ENCODE results near the gene STUB1.

Gene STUB1

DNA sequence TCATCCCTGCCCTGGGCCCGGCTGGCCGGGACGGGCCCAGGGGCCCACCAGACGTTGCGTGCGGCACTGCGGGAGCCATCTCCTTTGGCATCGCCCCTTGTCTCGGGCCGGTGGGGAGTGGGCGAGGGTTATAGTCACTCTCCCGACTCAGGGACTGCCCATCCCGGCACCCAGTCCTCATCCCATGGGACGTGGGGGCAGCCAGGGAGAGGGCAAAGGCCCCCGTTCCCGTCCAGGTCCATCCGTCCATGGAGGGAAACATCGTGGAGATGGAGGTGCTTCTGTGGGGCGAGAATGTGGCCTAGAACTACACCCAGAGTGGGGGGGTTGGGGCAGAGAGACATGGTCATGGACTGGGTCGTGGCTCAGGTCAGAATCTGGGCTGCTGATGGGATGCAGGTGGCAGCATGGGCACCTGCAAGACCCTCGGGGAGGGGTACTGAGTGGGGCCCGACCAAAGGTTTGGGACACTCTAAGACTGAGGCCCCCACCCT lies 33.5 kb upstream of the STUB1 start:
- H3K27me3 ChIP-seq (replicated peaks; ENCODE audit: insufficient read depth, low read length): no peaks in the 10 kb centered on the region

DNA sequence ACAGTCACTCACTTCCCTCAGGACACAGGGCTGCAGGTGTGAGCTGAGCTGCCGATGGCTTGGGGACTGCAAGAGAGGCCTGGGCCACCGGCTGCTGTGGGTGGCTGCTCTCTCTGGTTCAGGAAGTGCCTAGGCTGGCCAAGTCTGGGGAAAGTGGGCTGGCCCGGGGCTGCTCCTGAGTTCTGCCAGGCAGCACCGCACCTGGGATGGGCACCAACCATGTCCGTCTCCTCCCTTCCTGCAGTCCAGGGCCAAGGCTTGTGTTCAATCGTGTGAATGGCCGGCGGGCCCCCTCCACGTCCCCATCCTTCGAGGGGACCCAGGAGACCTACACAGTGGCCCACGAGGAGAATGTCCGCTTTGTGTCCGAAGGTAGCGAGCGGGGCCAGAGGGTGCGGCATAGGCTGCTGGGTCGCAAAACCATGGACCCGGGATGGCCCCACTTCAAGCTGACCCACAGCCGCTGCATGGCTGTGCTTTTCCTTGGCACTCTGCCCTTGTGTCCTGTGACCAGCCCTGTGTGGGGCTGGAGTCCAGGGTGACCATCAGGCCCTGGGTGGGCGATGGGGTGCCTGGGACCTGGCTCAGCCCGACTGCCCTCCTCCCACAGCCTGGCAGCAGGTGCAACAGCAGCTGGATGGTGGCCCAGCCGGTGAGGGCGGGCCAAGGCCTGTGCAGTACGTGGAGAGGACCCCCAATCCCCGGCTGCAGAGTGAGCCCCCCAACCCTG lies 32.9 kb upstream of the STUB1 start:
- Histone ChIP-seq H3K79me2 (ENCODE audit: low read length) (peaks cover 79% of the 10 kb centered on the region), H3K9me3 (replicated peaks; ENCODE audit: insufficient read depth, low read length) (no peaks in the 10 kb centered on the region), H3F3A (ENCODE audit: insufficient read depth, low read length) (peaks cover 28% of the 10 kb centered on the region), H3K36me3 (replicated peaks; ENCODE audit: insufficient read depth, low read length) (no peaks in the 10 kb centered on the region), H3K9ac (ENCODE audit: low read length) (peak overlapping the region; percentile 97; the same call in 1 of the 2 replicates), H3K9me2 (replicated peaks; ENCODE audit: insufficient read depth, low read length) (no peaks in the 10 kb centered on the region), H3K4me2 (ENCODE audit: low read depth, low read length) (peak overlapping the region; percentile 99), H2AFZ (ENCODE audit: low read length) (no peak overlapping the region), H3K27me3 (replicated peaks; ENCODE audit: insufficient read depth, low read length) (no peaks in the 10 kb centered on the region), H3K4me1 (ENCODE audit: low read length) (peaks cover 7% of the 10 kb centered on the region; the same call in 1 of the 2 replicates), H3K4me3 (ENCODE audit: low read length) (peak overlapping the region; percentile 22; the same call in 1 of the 2 replicates), H3K27ac (ENCODE audit: low read length) (peak overlapping the region; percentile 83; the same call in 1 of the 2 replicates), H4K20me1 (ENCODE audit: insufficient read depth, low read length) (no peaks in the 10 kb centered on the region)
- no peak for DNase-seq
- TF ChIP-seq, protein P1, sequence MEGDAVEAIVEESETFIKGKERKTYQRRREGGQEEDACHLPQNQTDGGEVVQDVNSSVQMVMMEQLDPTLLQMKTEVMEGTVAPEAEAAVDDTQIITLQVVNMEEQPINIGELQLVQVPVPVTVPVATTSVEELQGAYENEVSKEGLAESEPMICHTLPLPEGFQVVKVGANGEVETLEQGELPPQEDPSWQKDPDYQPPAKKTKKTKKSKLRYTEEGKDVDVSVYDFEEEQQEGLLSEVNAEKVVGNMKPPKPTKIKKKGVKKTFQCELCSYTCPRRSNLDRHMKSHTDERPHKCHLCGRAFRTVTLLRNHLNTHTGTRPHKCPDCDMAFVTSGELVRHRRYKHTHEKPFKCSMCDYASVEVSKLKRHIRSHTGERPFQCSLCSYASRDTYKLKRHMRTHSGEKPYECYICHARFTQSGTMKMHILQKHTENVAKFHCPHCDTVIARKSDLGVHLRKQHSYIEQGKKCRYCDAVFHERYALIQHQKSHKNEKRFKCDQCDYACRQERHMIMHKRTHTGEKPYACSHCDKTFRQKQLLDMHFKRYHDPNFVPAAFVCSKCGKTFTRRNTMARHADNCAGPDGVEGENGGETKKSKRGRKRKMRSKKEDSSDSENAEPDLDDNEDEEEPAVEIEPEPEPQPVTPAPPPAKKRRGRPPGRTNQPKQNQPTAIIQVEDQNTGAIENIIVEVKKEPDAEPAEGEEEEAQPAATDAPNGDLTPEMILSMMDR (IDR thresholded peaks at IDR 0.05; ENCODE audit: low read length): no peak
- no peak for TF ChIP-seq EZH2phosphoT487 (IDR thresholded peaks at IDR 0.05; ENCODE audit: low read length)
- no peak for TF ChIP-seq EZH2 (optimal IDR thresholded peaks at IDR 0.05; ENCODE audit: low read depth, low read length)

More for the DNA sequence above, 33.5 kb upstream of the STUB1 start:
- Histone ChIP-seq H3K79me2 (ENCODE audit: low read length) (peaks cover 82% of the 10 kb centered on the region), H3K4me1 (ENCODE audit: low read length) (peaks cover 7% of the 10 kb centered on the region; the same call in 1 of the 2 replicates), H3K9ac (ENCODE audit: low read length) (no peak overlapping the region), H3F3A (ENCODE audit: insufficient read depth, low read length) (peaks cover 28% of the 10 kb centered on the region), H3K4me3 (ENCODE audit: low read length) (no peak overlapping the region), H3K27ac (ENCODE audit: low read length) (no peak overlapping the region), H3K9me3 (replicated peaks; ENCODE audit: insufficient read depth, low read length) (no peaks in the 10 kb centered on the region), H3K36me3 (replicated peaks; ENCODE audit: insufficient read depth, low read length) (no peaks in the 10 kb centered on the region), H4K20me1 (ENCODE audit: insufficient read depth, low read length) (no peaks in the 10 kb centered on the region), H3K9me2 (replicated peaks; ENCODE audit: insufficient read depth, low read length) (no peaks in the 10 kb centered on the region), H2AFZ (ENCODE audit: low read length) (no peak overlapping the region), H3K4me2 (ENCODE audit: low read depth, low read length) (no peak overlapping the region)
- DNase-seq: no peak
- TF ChIP-seq EZH2phosphoT487 (IDR thresholded peaks at IDR 0.05; ENCODE audit: low read length) (no peak), EZH2 (optimal IDR thresholded peaks at IDR 0.05; ENCODE audit: low read depth, low read length) (no peak)
- TF ChIP-seq, protein P1 (IDR thresholded peaks at IDR 0.05; ENCODE audit: low read length): no peak

DNA sequence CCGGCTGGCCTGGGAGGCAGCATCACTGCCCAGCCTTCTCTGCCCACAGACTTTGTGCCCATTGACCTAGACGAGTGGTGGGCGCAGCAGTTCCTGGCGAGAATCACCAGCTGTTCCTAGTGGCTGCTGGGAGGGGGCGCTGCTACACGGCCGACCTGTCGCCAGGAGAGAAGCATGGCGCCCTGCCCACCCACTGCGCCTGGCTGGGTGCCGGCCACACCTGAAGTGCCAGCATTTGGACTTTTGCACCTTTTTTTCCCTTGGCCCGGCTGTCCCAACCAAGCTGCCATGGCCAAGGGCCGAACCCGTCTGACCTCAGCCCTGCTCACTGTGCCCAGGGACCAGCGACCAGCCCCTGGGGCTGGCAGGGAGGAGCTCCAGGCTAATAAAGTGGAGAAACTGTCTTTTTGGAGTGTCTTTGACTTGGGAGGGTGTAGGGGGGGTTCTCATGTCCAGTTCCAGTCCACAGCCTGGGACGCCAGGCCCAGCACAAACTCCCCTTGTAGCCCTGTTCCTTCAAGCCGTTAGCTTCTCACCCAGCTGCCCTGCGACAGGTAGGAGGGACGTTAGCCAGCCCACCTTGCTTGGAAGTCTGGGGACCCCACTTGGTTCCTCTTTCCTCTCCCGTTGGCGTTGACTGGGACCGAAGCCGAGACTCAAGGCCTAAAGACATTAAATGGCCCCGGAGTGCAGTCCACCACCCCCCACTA lies 32.0 kb upstream of the STUB1 start:
- H2AFZ ChIP-seq (ENCODE audit: low read length): peak overlapping the region; percentile 81; the same call in 1 of the 2 replicates
- peak overlapping the region; percentile 83 for H3K27ac ChIP-seq (ENCODE audit: low read length)
- no peaks in the 10 kb centered on the region for H4K20me1 ChIP-seq (ENCODE audit: insufficient read depth, low read length)
- DNase-seq: peak; percentile 81
- TF ChIP-seq, protein P1 (IDR thresholded peaks at IDR 0.05; ENCODE audit: low read length): peak; percentile 74
- TF ChIP-seq EZH2 (optimal IDR thresholded peaks at IDR 0.05; ENCODE audit: low read depth, low read length): no peak
- TF ChIP-seq EZH2phosphoT487 (IDR thresholded peaks at IDR 0.05; ENCODE audit: low read length): no peak
- peaks cover 22% of the 10 kb centered on the region for H3F3A ChIP-seq (ENCODE audit: insufficient read depth, low read length)
- H3K4me2 ChIP-seq (ENCODE audit: low read depth, low read length): peak overlapping the region; percentile 99
- peaks cover 70% of the 10 kb centered on the region for H3K79me2 ChIP-seq (ENCODE audit: low read length)
- H3K4me3 ChIP-seq (ENCODE audit: low read length): peak overlapping the region; percentile 89
- H3K9me2 ChIP-seq (replicated peaks; ENCODE audit: insufficient read depth, low read length): no peaks in the 10 kb centered on the region
- no peaks in the 10 kb centered on the region for H3K9me3 ChIP-seq (replicated peaks; ENCODE audit: insufficient read depth, low read length)
- H3K36me3 ChIP-seq (replicated peaks; ENCODE audit: insufficient read depth, low read length): no peaks in the 10 kb centered on the region
- peak overlapping the region; percentile 97 for H3K9ac ChIP-seq (ENCODE audit: low read length)
- peaks cover 4% of the 10 kb centered on the region; the same call in 1 of the 2 replicates for H3K4me1 ChIP-seq (ENCODE audit: low read length)
- H3K27me3 ChIP-seq (replicated peaks; ENCODE audit: insufficient read depth, low read length): no peaks in the 10 kb centered on the region

Measured in MM.1S (cell line).